ENCODE measurements around the gene PLPPR4.
A peak's percentile ranks its signal among the peaks of the same experiment; 100 is the strongest.
"Not testable (repeated sequence)": the region's sequence is repeated elsewhere in the genome, so short reads cannot be mapped to it uniquely, and the experiment has no call there.

Gene PLPPR4, protein sequence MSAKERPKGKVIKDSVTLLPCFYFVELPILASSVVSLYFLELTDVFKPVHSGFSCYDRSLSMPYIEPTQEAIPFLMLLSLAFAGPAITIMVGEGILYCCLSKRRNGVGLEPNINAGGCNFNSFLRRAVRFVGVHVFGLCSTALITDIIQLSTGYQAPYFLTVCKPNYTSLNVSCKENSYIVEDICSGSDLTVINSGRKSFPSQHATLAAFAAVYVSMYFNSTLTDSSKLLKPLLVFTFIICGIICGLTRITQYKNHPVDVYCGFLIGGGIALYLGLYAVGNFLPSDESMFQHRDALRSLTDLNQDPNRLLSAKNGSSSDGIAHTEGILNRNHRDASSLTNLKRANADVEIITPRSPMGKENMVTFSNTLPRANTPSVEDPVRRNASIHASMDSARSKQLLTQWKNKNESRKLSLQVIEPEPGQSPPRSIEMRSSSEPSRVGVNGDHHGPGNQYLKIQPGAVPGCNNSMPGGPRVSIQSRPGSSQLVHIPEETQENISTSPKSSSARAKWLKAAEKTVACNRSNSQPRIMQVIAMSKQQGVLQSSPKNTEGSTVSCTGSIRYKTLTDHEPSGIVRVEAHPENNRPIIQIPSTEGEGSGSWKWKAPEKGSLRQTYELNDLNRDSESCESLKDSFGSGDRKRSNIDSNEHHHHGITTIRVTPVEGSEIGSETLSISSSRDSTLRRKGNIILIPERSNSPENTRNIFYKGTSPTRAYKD

DNA sequence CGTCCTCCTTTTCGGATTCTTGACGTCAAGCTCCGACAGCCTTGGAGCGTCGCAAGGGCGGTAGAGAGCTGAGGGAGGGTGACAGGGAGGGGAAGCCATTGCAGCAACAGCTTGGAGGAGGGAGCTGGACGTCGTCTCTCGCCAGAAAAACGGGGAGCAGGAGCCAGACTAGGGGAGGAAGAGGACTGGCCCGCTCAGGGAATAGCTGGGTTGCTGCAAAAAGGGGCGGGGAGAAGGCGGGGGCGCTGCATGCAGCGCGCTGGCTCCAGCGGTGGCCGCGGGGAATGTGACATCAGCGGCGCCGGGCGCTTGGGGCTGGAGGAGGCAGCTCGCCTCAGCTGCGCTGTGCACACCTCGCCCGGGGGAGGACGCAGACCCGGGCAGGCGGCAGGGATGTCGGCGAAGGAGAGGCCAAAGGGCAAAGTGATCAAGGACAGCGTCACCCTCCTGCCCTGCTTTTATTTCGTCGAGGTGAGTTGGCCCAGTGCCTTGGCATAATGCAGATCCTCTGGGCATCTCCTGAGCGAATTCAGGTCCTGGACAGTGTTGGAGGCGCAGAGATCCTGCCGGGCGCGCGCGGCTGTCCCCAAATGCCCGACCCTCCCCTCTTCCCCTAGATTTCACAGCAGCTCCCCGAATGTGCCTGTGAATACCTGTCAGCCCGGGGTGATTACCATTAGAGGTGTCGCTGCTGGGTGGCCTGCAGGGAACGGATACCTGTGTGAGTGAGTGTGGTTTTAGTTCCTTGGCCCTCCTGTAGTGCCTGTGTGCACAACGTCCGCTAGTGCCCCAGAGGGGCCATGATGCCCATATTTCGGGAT is at the start of gene PLPPR4:
PLPPR4 (plus strand) TSS at position 292 of the 821 bp plus-strand sequence; CDS start at position 394, 102 bp downstream.
- peak in 1 of 2 donors; percentile 6 for DNase-seq (ENCODE audit: low read depth in 2 of 2)

GRCh38 chr1:99216956-99217355 is 47.3 kb upstream of the PLPPR4 start:
- DNase-seq (ENCODE audit: low read depth in 2 of 2) = no peak

- DNase-seq (ENCODE audit: low read depth in 2 of 2) = no peak
Observed at GRCh38 chr1:99217599-99217998, 46.7 kb upstream of the PLPPR4 start.

DNA sequence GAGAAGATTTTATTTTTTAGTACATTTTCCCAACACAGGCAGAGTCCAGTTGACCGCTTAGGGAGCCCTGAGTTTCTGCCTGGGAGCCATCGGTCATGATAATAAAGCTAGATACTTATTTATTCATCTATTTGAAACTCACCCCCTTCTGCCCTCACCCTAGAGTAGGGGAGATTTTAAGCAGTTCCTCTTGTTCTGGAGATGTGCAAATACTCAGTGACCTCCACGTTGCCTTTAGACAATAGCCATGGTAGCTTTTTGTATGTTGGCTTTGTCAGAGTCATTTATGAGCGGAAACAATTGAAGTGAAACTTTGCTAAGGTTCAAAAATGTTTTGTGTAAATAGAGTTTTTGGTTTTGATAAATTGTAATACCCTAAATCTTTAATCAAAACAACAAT is 45.7 kb upstream of the PLPPR4 start:
- DNase-seq (ENCODE audit: low read depth in 2 of 2) = no peak

DNA sequence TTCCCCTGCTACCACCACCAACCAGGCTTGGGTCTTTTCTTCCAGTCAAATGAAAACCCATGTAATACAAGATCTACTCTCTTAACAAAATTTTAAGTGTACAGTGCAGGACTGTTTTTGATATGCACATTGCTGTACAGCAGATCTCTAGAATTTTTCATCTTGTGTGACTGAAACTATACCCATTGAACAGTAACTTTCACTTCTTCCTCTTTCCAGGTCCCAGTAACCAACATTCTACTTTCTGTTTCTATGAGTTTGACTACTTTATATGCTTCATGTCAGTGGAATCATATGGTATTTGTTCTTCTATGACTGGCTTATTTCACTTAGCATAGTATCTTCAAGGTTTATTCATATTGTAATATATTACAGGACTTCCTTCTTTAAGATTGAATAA is 45.3 kb upstream of the PLPPR4 start:
- DNase-seq (ENCODE audit: low read depth in 2 of 2) = no peak

GRCh38 chr1:99227056-99227897 is 37.0 kb upstream of the PLPPR4 start:
- no peak for DNase-seq (ENCODE audit: low read depth in 2 of 2)

GRCh38 chr1:99228153-99228552 is 36.1 kb upstream of the PLPPR4 start:
- no peak for DNase-seq (ENCODE audit: low read depth in 2 of 2)

GRCh38 chr1:99229122-99229521 is 35.2 kb upstream of the PLPPR4 start:
- DNase-seq (ENCODE audit: low read depth in 2 of 2) = no peak

DNA sequence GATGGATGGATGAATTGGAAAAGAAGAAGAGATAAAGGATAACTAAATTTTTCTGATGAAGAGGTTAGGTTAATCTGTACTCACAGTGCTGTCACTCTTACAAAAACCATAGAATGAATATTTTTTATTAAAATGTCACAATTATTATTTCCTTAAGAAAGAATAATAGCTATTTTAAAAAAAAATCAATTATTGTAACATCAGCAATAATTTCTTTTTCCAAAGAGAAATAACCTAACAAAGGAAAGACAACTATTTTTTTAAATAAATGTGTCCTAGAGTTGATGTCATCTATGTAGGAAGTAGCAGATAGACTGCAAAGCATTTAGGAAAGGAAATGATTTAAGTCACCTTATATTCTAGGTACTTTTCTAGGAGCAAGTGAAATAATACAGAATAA is 33.6 kb upstream of the PLPPR4 start:
- DNase-seq (ENCODE audit: low read depth in 2 of 2) = no peak

GRCh38 chr1:99232172-99232571 is 32.1 kb upstream of the PLPPR4 start:
- no peak for DNase-seq (ENCODE audit: low read depth in 2 of 2)

- DNase-seq (ENCODE audit: low read depth in 2 of 2) = no peak
Observed at GRCh38 chr1:99233446-99233845, 30.8 kb upstream of the PLPPR4 start.

DNA sequence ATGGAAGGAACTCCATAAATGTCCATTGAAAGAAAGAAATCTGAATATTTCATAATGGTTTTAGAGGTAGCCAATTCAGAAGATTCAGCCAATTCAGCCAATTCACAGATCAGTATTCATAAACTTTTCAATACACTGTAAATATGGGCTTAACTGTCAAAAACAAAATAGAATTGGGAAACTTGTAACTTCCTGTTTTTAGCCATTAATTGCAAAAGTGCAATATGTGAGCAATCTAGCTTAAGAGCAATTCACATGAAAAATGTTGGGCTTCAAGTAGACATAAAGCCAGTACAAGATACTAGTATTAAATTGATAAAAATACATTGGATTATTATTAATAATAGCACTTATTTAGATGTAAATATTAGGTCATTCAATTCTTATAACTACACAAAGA is 27.5 kb upstream of the PLPPR4 start:
- no peak for DNase-seq (ENCODE audit: low read depth in 2 of 2)

DNA sequence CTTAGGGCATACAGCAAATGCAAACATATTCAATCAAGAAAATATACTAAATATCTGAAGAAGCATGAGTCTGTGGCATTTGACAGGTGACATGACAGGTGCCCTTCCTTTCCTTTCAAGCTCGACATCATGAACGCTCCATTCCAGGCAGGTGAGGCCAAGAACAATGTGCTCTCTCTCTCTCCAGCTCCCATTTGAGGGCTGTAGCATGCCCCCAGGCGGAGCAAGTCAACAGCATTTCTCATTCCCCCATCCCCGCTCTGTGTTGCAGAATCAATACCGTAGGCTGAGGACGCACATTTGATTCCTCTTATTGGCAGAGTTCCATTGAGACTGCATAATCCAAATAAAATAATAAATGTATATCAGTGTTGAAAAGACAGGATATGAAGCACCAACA is 24.6 kb upstream of the PLPPR4 start:
- DNase-seq (ENCODE audit: low read depth in 2 of 2) = no peak

- DNase-seq (ENCODE audit: low read depth in 2 of 2) = no peak
Observed at GRCh38 chr1:99240621-99241020, 23.7 kb upstream of the PLPPR4 start.

GRCh38 chr1:99246152-99246551 is 18.1 kb upstream of the PLPPR4 start:
- no peak for DNase-seq (ENCODE audit: low read depth in 2 of 2)

DNA sequence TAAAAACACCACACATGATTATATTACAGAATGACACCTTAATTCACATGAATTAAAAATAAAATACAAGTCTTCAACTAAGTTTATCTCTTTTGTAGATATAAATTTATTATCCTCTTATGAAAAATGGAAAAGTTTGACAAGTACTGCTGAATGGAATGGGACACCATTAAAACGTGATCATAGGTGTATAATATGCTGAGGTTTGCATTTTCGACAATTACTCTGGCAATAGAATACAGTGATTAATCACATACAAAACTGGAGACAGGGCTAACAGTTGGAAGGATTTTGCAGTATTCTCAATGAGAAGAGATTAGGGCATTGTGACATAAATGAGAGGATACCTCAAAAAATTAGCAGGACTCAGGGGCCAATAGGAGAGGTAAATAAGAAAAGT is 17.1 kb upstream of the PLPPR4 start:
- DNase-seq (ENCODE audit: low read depth in 2 of 2) = no peak

- no peak for DNase-seq (ENCODE audit: low read depth in 2 of 2)
Observed at GRCh38 chr1:99250728-99251127, 13.6 kb upstream of the PLPPR4 start.

DNA sequence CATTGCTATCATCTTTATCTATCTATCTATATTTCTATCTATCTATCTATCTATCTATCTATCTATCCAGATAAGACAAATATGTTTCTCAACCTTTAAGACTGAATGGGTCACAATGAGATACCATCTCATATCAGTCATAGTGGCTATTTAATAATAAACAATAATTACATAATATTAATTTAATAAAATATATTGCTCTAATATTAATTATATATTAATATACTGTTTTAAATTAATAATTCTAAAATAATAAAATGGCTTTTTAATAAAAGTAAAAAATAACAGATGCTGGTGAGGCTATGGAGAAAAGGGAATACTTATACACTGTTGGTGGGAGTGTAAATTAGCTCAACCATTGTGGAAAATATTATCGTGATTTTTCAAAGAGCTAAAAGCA is 13.0 kb upstream of the PLPPR4 start:
- no peak for DNase-seq (ENCODE audit: low read depth in 2 of 2)

- DNase-seq (ENCODE audit: low read depth in 2 of 2) = no peak
Observed at GRCh38 chr1:99252630-99253029, 11.7 kb upstream of the PLPPR4 start.

GRCh38 chr1:99260402-99260801 is 3.9 kb upstream of the PLPPR4 start:
- DNase-seq (ENCODE audit: low read depth in 2 of 2) = not testable (repeated sequence)

- DNase-seq (ENCODE audit: low read depth in 2 of 2) = no peak
Observed at GRCh38 chr1:99265124-99265523, 832 bp downstream of the PLPPR4 start.
